HG02798 (cell line): ENCODE results near the gene KLK11.
"Not testable (repeated sequence)": the region's sequence is repeated elsewhere in the genome, so short reads cannot be mapped to it uniquely, and the experiment has no call there.

Experiments
- ATAC-seq: cut with Tn5 transposase; IDR thresholded peaks from one replicate; pipeline ENCODE4 v1.9.1; 2021; ENCODE audit warnings: mild to moderate bottlenecking; ENCODE audit not compliant: unreplicated experiment, poor library complexity

The KLK11 gene

DNA sequence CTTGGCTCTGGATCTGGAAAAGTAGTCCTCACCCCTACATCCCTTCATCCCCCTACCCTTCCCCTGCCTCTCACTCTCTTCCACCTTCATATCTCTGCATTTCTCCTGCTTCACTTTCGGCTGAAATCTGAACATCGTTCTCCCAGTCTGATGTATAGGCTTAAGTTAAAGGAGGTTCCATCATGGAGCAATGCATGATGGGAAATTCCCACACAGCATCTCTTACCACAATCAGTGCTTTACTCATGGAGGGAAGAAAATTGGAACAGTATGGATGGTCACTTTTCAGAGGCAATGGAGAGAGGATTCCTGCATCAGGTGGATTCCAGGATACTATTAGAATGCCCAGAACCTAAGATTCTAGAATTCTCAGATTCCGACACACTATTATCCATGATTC is 18.9 kb downstream of the KLK11 start:
- no peak for ATAC-seq

DNA sequence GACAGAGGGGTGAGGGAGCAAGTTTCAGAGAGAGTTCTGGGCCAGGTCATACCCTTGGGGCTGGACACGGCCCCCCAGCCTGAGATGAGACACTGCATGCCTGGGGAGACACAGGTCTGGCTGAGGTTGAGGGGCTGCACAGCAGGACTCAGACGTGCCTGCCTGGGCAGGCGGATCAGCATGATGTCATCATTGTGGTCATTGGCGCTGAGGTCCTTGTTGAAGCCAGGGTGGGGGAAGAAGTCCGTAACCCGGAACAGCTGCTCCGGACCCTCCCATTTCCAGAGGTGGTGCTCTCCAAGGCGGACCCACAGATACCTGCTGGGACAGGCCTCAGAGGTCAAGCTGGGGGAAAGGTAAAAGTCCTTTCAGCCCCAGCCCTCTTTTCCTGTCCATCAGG is 20.0 kb downstream of the KLK11 start:
- no peak for ATAC-seq

DNA sequence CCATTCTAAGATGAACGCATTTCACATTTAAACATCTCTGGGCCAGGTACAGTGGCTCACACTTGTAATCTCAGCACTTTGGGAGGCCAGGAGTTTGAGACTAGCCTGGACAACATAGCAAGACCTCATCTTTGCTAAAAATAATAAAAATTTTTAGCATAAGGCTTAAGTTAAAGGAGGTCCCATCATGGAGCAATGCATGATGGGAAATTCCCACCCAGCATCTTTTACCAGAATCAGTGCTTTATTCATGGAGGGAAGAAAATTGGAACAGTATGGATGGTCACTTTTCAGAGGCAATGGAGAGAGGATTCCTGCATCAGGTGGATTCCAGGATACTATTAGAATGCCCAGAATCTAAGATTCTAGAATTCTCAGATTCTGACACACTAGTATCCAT is 21.2 kb downstream of the KLK11 start:
- no peak for ATAC-seq

DNA sequence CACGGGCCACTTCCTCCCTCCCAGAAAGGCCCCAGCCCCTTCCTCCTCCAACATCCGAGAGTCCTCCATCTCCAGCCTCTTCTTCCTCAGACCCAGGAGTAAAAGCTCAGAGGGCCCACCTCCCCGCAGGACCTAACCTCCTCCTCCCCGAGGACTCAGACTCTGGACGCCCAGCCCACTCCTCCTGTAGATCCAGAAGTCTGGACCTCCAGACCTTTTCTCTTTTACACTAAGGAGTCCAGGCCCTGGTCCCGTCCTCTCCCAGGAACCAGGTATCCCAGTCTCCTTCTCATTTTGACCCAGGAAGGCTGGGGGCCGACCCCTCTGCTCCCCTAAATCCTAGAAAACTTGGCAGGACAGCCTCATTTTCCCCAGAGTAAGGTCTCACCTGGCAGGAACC is 23.1 kb downstream of the KLK11 start:
- ATAC-seq: no peak

DNA sequence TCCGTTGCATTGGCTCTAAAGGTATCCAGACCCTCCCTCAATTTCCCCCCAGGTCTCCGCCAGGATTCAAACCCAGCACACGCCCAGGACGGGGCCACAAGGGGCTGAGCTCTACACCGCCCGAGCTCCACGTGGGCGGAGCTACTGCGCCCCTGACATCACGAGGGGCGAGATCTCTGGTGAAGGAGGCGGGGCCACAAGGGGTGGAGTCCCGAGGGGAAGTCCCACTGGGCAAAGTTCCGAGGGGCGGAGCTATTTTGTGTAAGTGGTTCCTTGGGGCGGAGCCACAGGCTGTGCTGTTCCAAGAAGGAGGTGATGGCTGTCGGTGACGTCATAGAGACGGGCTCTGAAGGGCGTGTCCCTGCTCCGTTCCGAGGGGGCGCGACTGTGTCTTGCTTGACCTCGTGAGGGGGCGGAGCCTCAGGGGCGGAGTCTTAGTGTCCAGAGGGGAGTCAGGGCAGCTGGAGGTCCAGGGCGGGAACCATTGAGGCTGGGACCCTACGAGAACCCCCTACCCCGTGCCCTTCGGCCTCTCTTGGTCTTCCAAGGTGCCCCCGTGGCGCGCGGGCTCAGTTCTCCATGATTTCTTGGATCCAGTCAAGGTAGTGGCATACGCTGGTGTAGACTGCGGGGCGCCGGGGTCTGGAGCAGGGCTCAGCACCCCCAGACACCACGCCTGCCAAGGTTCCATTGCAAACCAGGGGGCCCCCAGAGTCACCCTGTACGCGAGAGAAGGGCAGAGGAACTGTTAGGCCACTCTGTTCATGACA is 23.7 kb downstream of the KLK11 start:
- ATAC-seq: no peak

DNA sequence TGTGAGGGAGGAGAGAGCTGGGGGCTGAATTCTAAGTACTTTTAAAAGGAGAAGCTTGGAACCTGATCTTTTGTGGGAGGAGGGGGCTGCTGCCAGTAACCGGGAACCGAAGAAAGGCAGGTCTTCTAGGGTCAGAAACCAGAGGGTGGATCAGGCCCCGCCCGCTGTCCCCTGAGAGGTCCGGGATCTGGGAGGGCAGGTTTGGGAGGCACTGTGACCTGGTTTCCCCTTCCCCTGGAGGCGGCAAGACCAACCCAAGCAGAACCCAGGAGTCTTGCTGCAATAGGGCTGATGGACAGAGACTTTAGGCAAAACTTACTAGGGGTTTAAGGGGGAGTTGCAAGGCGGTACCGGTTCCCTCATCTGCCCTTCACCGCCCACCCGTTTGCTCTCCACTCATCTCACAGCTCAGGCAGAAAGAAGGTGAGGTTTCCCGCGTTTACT is 24.3 kb downstream of the KLK11 start:
- ATAC-seq: no peak

DNA sequence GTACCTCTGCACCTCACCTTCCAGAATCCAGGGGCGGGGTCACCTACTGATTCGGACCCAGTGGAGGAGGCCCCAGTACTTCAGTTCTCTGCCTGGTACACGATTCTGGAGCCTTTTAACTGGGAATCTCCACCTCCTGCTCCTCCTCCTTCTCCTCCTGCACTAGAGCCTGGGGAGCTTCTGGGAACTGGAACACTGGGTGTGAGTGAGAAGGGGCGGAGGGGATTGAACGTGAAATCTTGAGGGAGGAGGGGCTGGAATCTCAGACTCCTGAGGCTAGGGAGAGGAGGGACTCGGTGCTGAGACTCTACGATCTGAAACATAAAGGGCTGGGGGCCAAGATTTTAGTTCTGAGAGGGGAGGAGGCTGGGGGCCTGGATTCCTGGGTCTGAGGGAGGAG is 24.9 kb downstream of the KLK11 start, which contains the start of gene KLK8:
Gene KLK8, minus strand, starts transcription at position 90 of the 400 bp plus-strand sequence. CDS start 437 bp downstream, outside the sequence.
- ATAC-seq: no peak

DNA sequence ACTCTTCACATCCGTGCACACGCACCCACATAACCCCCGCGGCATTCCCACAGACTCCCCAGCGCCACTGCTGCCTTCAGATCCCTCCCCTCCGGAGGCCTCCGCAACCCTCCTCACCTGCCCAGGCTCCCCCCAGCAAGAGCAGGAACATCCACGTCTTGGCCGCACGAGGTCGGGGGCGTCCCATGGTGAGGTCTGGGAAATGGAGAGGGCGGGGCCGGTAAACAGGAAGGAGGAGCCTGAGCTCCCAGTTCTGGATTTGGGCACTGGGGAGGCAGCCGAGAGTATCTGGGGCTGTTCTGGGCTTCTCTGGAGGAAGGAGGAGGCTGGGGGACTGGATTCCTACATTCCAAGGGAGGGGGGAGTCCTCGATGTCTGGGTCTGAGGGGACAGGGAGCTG is 25.4 kb downstream of the KLK11 start:
- no peak for ATAC-seq

DNA sequence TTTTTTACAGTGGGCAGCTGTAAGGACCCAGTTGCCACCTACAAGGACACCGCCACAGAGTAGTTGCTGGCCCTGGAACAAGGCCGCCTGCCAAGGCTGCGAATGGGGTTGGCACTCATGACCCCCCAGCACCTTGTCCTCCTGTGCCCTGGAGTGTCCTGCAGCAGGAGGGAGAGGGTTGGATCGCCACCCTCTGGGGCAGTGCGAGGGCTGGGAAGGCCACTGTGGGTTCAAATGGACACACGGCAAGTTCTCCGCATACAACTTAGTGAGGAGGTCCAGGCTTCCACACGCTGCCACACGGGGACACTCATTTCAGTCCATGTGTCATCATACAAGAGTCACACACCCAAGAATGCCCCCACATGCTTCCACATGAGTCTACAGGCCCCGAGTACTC is 26.0 kb downstream of the KLK11 start:
- no peak for ATAC-seq

DNA sequence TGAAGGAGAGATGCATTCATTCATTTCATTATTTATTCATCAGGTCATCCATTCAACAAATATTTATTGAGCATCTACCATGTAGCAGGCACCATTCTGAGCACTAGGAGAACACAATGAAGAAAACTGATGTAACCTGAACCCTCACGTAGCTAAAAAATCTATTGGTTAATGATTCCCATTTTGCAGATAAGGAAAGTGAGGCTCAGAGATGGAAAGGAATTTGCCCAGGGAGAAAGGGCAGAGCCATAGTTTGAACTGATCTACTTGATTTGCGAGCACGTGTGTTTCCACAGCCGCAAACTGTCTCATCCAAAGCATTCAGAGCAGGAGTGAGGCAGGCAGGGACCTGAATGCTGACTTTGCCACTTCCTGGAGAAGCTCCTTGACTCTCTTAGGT is 27.7 kb downstream of the KLK11 start:
- ATAC-seq: no peak

DNA sequence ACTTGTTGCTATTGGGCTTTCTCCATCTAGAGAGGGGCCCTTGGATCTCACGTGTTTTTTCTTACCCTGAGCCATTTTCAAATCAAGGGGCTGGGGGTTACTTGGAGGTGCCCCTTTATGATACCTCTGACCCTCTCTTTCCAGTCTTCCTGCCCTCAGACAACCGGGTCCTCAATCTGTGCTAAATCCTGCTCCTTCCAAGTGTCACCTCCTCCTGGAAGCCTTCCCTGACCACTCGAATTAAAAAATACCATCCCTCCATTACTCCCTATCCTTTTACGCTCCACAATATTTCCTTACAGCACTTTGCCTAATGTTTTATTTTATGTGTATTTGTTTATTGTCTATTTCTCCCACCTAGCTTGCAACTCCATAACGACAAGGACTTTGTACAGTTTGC is 28.4 kb downstream of the KLK11 start:
- no peak for ATAC-seq

DNA sequence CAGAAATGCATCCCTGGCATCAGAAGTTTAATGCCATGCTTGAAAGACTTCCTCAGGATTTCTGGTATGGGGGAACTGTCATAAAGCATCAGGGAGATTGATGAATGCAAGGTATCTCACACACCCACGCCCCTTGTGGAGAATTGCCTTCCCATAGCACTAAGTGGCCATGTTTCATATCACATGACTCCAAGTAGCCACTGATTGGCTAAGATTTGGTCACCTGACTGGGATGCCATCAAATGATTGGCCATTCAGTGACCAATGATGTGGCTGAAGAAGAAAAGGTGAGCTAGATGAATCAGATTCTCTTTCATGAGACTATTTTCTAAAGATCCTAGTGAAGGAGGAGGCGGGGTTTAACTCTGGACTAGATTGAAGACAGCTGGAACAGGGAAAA is 32.3 kb downstream of the KLK11 start:
- no peak for ATAC-seq

DNA sequence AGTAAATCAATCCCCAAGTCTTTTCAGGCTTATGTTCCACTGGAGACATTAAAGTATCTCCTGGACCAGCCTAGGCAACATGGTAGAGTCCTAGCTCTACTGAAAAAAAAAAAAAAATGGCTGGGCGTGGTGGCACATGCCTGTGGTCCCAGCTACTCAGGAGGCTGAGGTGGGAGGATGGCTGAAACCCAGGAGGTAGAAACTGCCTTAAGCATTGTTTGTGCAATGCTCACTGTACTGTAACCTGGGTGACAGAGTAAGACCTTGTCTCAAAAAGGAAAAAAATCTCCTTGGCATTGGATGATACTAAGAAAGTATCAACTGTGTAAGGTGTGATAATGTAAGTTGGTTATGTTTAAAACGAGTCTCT is 33.8 kb downstream of the KLK11 start:
- ATAC-seq: no peak

DNA sequence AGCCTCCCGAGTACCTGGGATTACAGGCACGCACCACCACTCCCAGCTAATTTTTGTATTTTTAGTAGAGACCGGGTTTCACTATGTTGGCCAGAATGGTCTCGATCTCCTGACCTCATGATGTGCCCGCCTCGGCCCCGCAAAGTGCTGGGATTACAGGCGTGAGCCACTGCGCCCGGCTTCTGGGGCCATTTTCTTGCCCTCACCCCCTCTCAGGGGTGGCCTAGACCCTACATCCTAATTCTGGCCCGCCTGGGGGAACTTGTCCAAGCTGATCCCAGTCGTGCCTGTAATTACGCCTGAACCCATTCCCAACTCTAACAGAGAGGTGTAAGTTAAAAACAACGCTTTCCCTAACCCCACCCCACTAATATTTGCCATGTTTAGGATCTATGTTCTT is 42.0 kb downstream of the KLK11 start:
- ATAC-seq: not testable (repeated sequence)

DNA sequence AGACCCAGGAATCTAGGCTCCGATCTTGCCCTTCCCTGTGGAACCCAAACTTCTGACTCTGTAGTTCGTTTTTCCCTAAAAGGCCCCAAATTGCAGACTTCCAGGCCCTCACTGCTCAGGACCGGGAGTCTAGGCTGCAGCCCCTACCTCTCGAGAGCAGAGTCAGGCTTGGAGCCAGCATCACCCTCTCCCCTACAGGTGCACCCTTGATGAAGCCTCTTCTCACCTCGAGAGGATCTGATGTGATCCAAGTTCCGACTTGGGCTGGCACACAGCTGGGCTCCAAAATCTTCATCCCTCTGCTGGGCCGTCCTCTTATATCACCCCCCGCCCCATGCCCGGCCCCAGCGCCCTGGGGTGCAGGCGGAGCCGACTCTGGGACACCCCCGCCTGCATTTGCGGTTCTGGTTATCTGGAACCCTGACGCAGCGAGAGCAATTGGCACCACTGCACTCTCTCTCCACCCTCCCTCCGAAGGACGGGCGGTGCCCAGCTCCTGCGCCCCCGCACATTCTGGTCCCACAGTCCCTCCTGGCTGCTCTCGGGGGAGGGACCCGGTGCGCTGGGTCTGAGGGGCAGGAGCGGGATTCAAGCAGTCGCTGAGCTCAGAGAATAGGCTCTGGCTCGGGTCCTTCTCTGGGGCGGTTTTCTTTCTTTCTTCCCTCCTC is 42.7 kb downstream of the KLK11 start, which contains the start of gene KLK7:
Gene KLK7, minus strand, starts transcription at position 293 of the 668 bp plus-strand sequence. CDS start 1,518 bp downstream, outside the sequence.
- no peak for ATAC-seq

DNA sequence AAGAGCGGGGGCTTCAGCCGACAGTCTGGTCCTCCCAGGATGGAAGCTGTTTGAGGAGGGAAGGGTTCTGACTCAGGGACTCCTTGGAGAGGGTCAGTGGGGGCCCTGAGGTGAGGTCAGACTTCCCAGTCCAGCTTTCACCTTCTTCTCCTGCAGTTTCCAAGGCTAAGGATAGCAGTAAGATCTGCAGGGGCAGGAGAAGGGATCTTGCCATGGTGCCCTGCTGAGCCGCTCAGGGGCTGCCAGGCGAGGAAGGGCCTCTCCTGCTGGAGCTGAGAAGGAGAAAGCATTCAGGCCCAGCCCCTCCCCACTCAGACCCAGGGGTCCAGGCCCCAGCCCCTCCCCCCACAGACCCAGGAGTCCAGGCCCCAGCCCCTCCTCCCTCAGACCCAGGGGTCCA is 44.2 kb downstream of the KLK11 start:
- no peak for ATAC-seq

DNA sequence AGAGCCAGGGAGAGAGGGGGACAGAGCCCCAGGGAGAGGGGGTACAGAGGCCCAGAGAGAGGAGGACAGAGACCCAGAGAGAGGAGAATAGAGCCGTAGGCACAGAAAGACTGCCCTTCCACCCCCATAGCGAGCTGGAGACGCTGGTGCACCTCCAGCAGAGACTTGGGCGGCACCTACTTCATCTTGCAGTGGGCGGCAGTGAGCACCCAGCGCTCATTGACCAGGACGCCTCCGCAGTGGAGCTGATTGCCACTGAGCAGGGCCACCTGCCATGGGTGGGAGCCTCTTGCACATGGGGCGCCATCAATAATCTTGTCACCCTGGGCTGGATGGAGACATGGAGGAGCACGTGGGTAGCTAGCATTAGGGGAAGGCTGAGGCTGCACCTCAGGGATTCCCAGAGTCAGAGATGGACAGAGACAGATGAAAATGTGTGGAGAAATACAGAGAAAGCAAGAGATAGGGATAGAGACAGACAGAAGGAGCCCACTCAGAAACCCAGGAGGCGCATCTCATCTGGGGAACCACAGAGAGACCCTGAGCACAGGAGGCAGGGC is 44.7 kb downstream of the KLK11 start:
- no peak for ATAC-seq

DNA sequence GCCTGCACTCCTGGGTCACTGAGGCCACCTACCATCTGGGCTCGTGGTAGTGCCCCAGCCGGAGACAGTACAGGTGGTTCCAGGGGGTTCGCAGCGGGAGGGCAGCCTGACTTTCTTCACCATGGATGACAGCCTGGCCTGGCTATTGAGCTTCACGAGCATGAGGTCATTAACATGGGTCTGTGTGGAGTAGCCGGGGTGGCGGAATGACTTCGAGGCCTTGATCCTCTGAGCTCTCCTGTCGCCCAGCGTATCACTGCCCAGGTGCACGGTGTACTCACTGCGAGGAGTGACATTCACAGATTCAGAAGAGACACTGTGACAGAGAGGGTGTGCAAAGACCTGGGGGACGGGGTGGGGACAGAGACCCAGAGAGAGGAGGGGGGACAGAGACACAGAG is 46.2 kb downstream of the KLK11 start:
- no peak for ATAC-seq

DNA sequence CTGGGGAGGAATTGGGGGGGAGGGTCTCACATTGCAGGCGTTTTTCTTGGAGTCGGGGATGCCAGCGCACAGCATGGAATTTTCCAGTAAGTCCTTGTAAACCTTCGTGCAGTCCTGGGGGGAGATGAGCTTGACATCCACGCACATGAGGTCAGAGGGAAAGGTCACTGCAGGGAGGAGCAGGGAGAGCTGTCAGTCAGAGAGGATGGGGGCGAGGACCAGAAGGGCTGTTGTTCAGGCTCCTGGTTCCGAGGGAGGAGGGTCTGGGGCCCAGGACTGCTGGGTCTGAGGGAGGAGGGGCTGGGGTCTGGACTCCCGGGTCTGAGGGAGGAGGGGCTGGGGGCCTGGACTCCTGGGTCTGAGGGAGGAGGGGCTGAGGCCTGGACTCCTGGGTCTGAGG is 46.7 kb downstream of the KLK11 start:
- no peak for ATAC-seq

DNA sequence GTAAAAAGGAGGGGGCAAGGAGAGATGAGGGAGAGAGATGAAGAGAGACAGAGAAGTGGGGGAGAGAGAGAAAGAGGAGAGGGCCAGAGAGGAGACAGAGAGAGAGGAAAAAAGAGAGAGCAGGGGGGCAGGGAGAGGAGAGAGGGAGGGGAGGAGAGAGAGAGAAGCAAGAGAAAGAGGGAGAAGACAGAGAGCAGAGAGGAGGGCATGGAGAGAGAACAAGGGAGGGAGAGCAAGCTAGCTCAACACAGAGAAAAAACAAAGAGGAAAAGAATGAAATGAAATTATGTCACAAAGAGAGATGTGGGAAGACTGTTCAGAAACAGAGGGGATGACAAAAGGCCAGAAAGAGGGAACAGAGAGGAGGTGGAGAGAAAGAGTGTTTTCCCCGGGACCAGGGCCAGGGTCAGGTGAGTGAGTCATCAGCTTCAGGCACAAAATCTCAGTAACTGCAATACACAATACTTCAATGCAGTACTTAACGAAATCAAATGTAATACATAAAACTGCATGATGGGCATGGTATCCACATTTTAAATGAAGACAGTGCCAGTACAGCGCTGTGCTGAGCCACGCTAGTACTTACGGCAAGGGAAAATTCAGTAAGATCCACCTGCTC is 47.5 kb downstream of the KLK11 start:
- ATAC-seq: no peak

DNA sequence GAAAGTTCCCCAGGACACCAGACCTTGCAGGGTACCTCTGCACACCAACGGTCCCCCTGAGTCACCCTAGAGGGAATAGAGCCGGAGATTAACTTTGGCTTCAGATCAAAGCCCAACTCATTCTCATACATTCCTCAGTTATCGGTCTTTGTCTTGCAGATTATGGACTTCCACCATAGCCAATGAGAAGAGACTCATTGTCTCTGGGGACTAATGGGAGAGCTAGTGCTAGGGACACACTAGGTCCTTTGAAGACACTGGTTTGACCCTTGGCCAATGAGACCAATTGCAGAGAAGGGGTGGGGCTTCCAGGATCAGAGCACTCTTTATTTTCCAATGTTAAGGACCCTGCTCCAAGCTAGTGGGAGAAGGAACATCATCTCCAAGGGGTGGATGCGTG is 48.8 kb downstream of the KLK11 start:
- no peak for ATAC-seq
